HG03565 (cell line): ENCODE measurements around the gene GPR82.
"Not testable (repeated sequence)": the region's sequence is repeated elsewhere in the genome, so short reads cannot be mapped to it uniquely, and the experiment has no call there.

Experiments used
- ATAC-seq: cut with Tn5 transposase; IDR thresholded peaks from one replicate; pipeline ENCODE4 v1.9.1; 2021; ENCODE audit warnings: mild to moderate bottlenecking, moderate library complexity; ENCODE audit not compliant: unreplicated experiment

The GPR82 gene

GRCh38 chrX:41718481-41719235 is 5.3 kb upstream of the GPR82 start:
- ATAC-seq, result no peak

- ATAC-seq, result not testable (repeated sequence)
Observed at GRCh38 chrX:41719610-41720009, 4.4 kb upstream of the GPR82 start.

- ATAC-seq, result peak; percentile 88
Observed at GRCh38 chrX:41720125-41720779, 3.7 kb upstream of the GPR82 start.

GRCh38 chrX:41721590-41721989 is 2.4 kb upstream of the GPR82 start:
- ATAC-seq, result no peak

GRCh38 chrX:41722214-41722613 is 1.8 kb upstream of the GPR82 start:
- no peak for ATAC-seq

GRCh38 chrX:41722816-41723618 is 964 bp upstream of the GPR82 start:
- no peak for ATAC-seq

- ATAC-seq, result no peak
Observed at GRCh38 chrX:41728125-41728524, 4.1 kb downstream of the GPR82 start.

GRCh38 chrX:41730081-41730480 is 6.1 kb downstream of the GPR82 start:
- no peak for ATAC-seq

- no peak for ATAC-seq
Observed at GRCh38 chrX:41732260-41732659, 8.3 kb downstream of the GPR82 start.

- peak; percentile 98 for ATAC-seq
Observed at GRCh38 chrX:41733939-41734338, 10.0 kb downstream of the GPR82 start.

GRCh38 chrX:41734530-41734929 is 10.5 kb downstream of the GPR82 start:
- ATAC-seq, result no peak

- ATAC-seq, result no peak
Observed at GRCh38 chrX:41737065-41737464, 13.1 kb downstream of the GPR82 start.

GRCh38 chrX:41739871-41740270 is 15.9 kb downstream of the GPR82 start:
- ATAC-seq, result no peak

GRCh38 chrX:41750716-41751115 is 26.7 kb downstream of the GPR82 start:
- no peak for ATAC-seq

- ATAC-seq, result no peak
Observed at GRCh38 chrX:41758401-41758800, 34.4 kb downstream of the GPR82 start.

GRCh38 chrX:41759817-41760216 is 35.8 kb downstream of the GPR82 start:
- no peak for ATAC-seq

- no peak for ATAC-seq
Observed at GRCh38 chrX:41761169-41761568, 37.2 kb downstream of the GPR82 start.

- ATAC-seq, result no peak
Observed at GRCh38 chrX:41761702-41762101, 37.7 kb downstream of the GPR82 start.

GRCh38 chrX:41779030-41779564 is 55.1 kb downstream of the GPR82 start:
- no peak for ATAC-seq
